SK-N-SH (cell line): ENCODE measurements around the gene FOXP1. TPM values are rescaled to one million over a fixed set of nuclear protein-coding genes. Genes with fewer than 3 reads are reported as not detected.

Experiments
- CTCF ChIA-PET: fragments of 300-600, 350-600 bp; formaldehyde crosslinking; extraction: SDS; loops from one replicate; lab custom pipeline; 2021; lab: Yijun Ruan, JAX
- POLR2A ChIA-PET: fragments of 350-600 bp; sonication (Branson Sonifier 250); formaldehyde crosslinking; extraction: SDS; loops from one replicate; lab custom pipeline; 2020; ENCODE audit warnings: antibody characterized with exemption, inconsistent platforms; lab: Yijun Ruan, JAX
- DNase-seq: peaks from one replicate; pipeline ENCODE4 v3.0.0; 2012
- H2AFZ ChIP-seq: fragments of 200-600 bp; sonication (generic); 2 replicates; pipeline ENCODE4 v1.8.1; 2016; ENCODE audit warnings: antibody characterized with exemption, mild to moderate bottlenecking, low read depth
- H3F3A ChIP-seq: fragments of 200-600 bp; sonication (generic); replicated peaks from 2 replicates; pipeline ENCODE3; 2016; ENCODE audit warnings: antibody characterized with exemption, mild to moderate bottlenecking; ENCODE audit not compliant: insufficient read depth
- H3K27ac ChIP-seq, 2 experiments: fragments of 200-500 bp in 1 of 2; fragments of 200-600 bp in 1 of 2; sonication (Bioruptor generic) in 1 of 2; sonication (generic), shearing (Covaris generic) in 1 of 2; 2 replicates each; pipeline versions ENCODE4 v1.5.1 to v1.6.1; 2014 to 2016; ENCODE audit warnings: low read depth in 2 of 2, inconsistent platforms in 1 of 2, low read length in 1 of 2, mild to moderate bottlenecking in 1 of 2, mixed read lengths in 1 of 2
- H3K27me3 ChIP-seq: fragments of 200-600 bp; sonication (generic), shearing (Covaris generic); 2 replicates; pipeline ENCODE4 v1.6.1; 2016; ENCODE audit warnings: mixed run types; ENCODE audit not compliant: insufficient read depth
- H3K36me3 ChIP-seq, 2 experiments: fragments of 200-500 bp in 1 of 2; fragments of 200-600 bp in 1 of 2; sonication (Bioruptor generic) in 1 of 2; sonication (generic) in 1 of 2; replicated peaks in 1 of 2; 2 replicates each; pipeline versions ENCODE3 to v1.5.1; 2014 to 2016; ENCODE audit warnings: low read length in 1 of 2, mild to moderate bottlenecking in 1 of 2; ENCODE audit not compliant: insufficient read depth in 2 of 2, control insufficient read depth in 1 of 2
- H3K4me1 ChIP-seq, 2 experiments: fragments of 200-500 bp in 1 of 2; fragments of 200-600 bp in 1 of 2; sonication (Bioruptor generic) in 1 of 2; sonication (generic), shearing (Covaris generic) in 1 of 2; 2 replicates each; pipeline versions ENCODE4 v1.5.1 to v1.6.1; 2014 to 2016; ENCODE audit warnings: low read depth in 1 of 2, low read length in 1 of 2, mixed run types in 1 of 2; ENCODE audit not compliant: insufficient read depth in 2 of 2, control insufficient read depth in 1 of 2
- H3K4me2 ChIP-seq: fragments of 200-600 bp; sonication (generic), shearing (Covaris generic); 2 replicates; pipeline ENCODE4 v1.6.1; 2017; ENCODE audit warnings: mixed run types
- H3K4me3 ChIP-seq, 2 experiments: fragments of 200-500 bp in 1 of 2; fragments of 200-600 bp in 1 of 2; sonication (Bioruptor generic) in 1 of 2; sonication (generic), shearing (Covaris generic) in 1 of 2; 2 replicates each; pipeline versions ENCODE4 v1.5.1 to v1.8.1; 2014 to 2016; ENCODE audit warnings: low read depth in 2 of 2, inconsistent platforms in 1 of 2, low read length in 1 of 2, mild to moderate bottlenecking in 1 of 2, mixed read lengths in 1 of 2, moderate library complexity in 1 of 2
- H3K79me2 ChIP-seq: fragments of 200-600 bp; sonication (generic); 2 replicates; pipeline ENCODE4 v1.8.1; 2017; ENCODE audit warnings: mild to moderate bottlenecking; ENCODE audit not compliant: insufficient read depth
- H3K9ac ChIP-seq: fragments of 200-600 bp; sonication (generic); 2 replicates; pipeline ENCODE4 v1.6.1; 2017; ENCODE audit warnings: mixed run types
- H3K9me2 ChIP-seq: fragments of 200-600 bp; sonication (generic); 2 replicates; pipeline ENCODE4 v1.6.1; 2017; ENCODE audit warnings: mixed run types
- H3K9me3 ChIP-seq: fragments of 200-600 bp; sonication (generic); 2 replicates; pipeline ENCODE4 v1.6.1; 2017; ENCODE audit warnings: mixed run types, mild to moderate bottlenecking, moderate library complexity
- H4K20me1 ChIP-seq: fragments of 200-600 bp; sonication (generic); 2 replicates; pipeline ENCODE4 v1.6.1; 2017; ENCODE audit warnings: mild to moderate bottlenecking, mixed run types; ENCODE audit not compliant: insufficient read depth
- EP300 ChIP-seq, 2 experiments: IDR thresholded peaks; 2 replicates each; pipeline versions ENCODE4 v1.4.0 to v1.6.1; 2012; ENCODE audit warnings: borderline replicate concordance in 1 of 2, low read depth in 1 of 2, low read length in 1 of 2
- EZH2phosphoT487 ChIP-seq: fragments of 200-600 bp; sonication (generic); IDR thresholded peaks from 2 replicates; pipeline ENCODE4 v1.6.1; 2017; ENCODE audit warnings: low read depth, mixed run types, mild to moderate bottlenecking, antibody characterized with exemption, moderate library complexity, borderline replicate concordance
- FOXJ3 ChIP-seq: sonication (generic); formaldehyde crosslinking; IDR thresholded peaks from 2 replicates; pipeline ENCODE4 v1.5.1; 2020; ENCODE audit warnings: mild to moderate bottlenecking, missing genetic modification reagents
- GABPA ChIP-seq: IDR thresholded peaks from 2 replicates; pipeline ENCODE4 v1.4.0; 2012; ENCODE audit warnings: low read depth, mild to moderate bottlenecking
- JUND ChIP-seq: IDR thresholded peaks from 2 replicates; pipeline ENCODE4 v1.4.0; 2012
- POLR2AphosphoS5 ChIP-seq: IDR thresholded peaks from 2 replicates; pipeline ENCODE4 v1.6.1; 2012; ENCODE audit warnings: low read depth, low read length
- SMC3 ChIP-seq: IDR thresholded peaks from 2 replicates; pipeline ENCODE4 v1.6.1; 2012; ENCODE audit warnings: low read depth, low read length, improper control_type of control experiment
- TAF1 ChIP-seq: IDR thresholded peaks from 2 replicates; pipeline ENCODE4 v1.6.1; 2012; ENCODE audit warnings: low read depth, mild to moderate bottlenecking, low read length, moderate library complexity, borderline replicate concordance
- TCF12 ChIP-seq: IDR thresholded peaks from 2 replicates; pipeline ENCODE4 v1.4.0; 2012
- TEAD4 ChIP-seq: IDR thresholded peaks from 2 replicates; pipeline ENCODE4 v1.4.0; 2012; ENCODE audit warnings: mild to moderate bottlenecking, borderline replicate concordance; ENCODE audit not compliant: insufficient read depth
- WGBS: methylation state at CpG from one replicate; pipeline ENCODE4 v1.1.6; 2017; ENCODE audit warnings: low lambda C conversion rate; 5-methylcytosine and 5-hydroxymethylcytosine counted together
- polyA plus RNA-seq, 3 experiments: library from polyadenylated mRNA; depleted of rRNA; stranded (reverse); fragments of >200 nt; gene quantifications; 2 replicates each; pipeline ENCODE4 v1.2.3, GENCODE V29; 2012
- TF ChIP-seq, protein P1 (sequence below): IDR thresholded peaks from 2 replicates; pipeline ENCODE4 v1.4.0; 2012; ENCODE audit warnings: low read depth, borderline replicate concordance
- TF ChIP-seq, protein P2 (sequence below): fragments of 150-350 bp; IDR thresholded peaks from 2 replicates; pipeline ENCODE4 v1.6.1; 2016; ENCODE audit warnings: mild to moderate bottlenecking, low read depth, low read length

FOXP1 gene
- polyA plus RNA-seq, 1 of the 3 experiments (the other 2 are of a cell fraction): 8.8 TPM

GRCh38 chr3:71317749-71318457 is 265.6 kb downstream of the FOXP1 start:
- Histone ChIP-seq H4K20me1 (no peaks in the 10 kb centered on the region), H3K4me3 (no peak overlapping the region), H3K9ac (no peak overlapping the region), H3K36me3 (no peaks in the 10 kb centered on the region), H3K9me3 (no peaks in the 10 kb centered on the region), H3K27ac (peak overlapping the region in 1 of 2 experiments; percentile 18; a peak in 2 of 4 replicates), H3K4me2 (no peak overlapping the region), H3K4me1 (peaks cover 5% of the 10 kb centered on the region in 2 experiments; a peak in 2 of 4 replicates), H3K27me3 (no peaks in the 10 kb centered on the region), H3F3A (peaks cover 7% of the 10 kb centered on the region), H3K9me2 (no peaks in the 10 kb centered on the region), H3K79me2 (peaks cover 71% of the 10 kb centered on the region), H2AFZ (no peak overlapping the region)
- DNase-seq: no peak
- TF ChIP-seq POLR2AphosphoS5: peak; percentile 15; the same call in 1 of the 2 replicates
- no peak for TF ChIP-seq TEAD4
- peak; percentile 79 for TF ChIP-seq TCF12
- peak; percentile 15; the same call in 1 of the 2 replicates for TF ChIP-seq JUND
- POLR2A ChIA-PET: no interaction called here
- CTCF ChIA-PET: no interaction called here
- WGBS: 63% methylated on average over 5 of the region's 5 CpGs

DNA sequence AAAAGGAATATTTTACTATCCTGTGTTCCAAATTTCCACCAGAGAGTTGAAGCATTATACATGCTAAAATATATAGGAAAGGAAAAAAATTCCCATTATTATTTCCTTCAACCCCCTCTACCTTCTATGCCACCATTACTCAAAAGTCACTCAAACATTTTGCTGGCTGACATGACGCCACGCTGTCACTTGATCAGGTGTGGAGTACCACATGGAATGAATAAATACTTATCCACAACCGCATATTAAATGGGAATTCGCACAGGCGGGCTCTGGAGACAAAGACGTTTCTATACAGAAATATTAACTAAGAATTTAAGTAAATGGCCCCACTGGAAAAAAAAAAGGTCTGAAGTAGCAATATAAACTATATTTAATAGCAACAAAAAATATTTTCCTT is 266.4 kb downstream of the FOXP1 start:
- CTCF ChIA-PET: no interaction called here
- Histone ChIP-seq H3K36me3 (no peaks in the 10 kb centered on the region), H3K27ac (no peak overlapping the region), H3F3A (peaks cover 7% of the 10 kb centered on the region), H3K4me1 (peaks cover 5% of the 10 kb centered on the region in 2 experiments; a peak in 2 of 4 replicates), H3K27me3 (no peaks in the 10 kb centered on the region), H3K4me2 (no peak overlapping the region), H3K4me3 (no peak overlapping the region), H4K20me1 (no peaks in the 10 kb centered on the region), H3K79me2 (peaks cover 70% of the 10 kb centered on the region)
- 95% methylated on average over 6 of the region's 6 CpGs for WGBS
- TF ChIP-seq TEAD4: no peak
- TF ChIP-seq POLR2AphosphoS5: no peak
- TF ChIP-seq, protein P1, sequence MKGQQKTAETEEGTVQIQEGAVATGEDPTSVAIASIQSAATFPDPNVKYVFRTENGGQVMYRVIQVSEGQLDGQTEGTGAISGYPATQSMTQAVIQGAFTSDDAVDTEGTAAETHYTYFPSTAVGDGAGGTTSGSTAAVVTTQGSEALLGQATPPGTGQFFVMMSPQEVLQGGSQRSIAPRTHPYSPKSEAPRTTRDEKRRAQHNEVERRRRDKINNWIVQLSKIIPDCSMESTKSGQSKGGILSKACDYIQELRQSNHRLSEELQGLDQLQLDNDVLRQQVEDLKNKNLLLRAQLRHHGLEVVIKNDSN: no peak
- no peak for TF ChIP-seq TAF1
- TF ChIP-seq EP300 (IDR thresholded peaks at IDR 0.05; ENCODE audit: borderline replicate concordance in 1 of 2, low read depth in 1 of 2, low read length in 1 of 2): no peak
- TF ChIP-seq FOXJ3 (CRISPR knock-in tag): no peak
- TF ChIP-seq, protein P2, sequence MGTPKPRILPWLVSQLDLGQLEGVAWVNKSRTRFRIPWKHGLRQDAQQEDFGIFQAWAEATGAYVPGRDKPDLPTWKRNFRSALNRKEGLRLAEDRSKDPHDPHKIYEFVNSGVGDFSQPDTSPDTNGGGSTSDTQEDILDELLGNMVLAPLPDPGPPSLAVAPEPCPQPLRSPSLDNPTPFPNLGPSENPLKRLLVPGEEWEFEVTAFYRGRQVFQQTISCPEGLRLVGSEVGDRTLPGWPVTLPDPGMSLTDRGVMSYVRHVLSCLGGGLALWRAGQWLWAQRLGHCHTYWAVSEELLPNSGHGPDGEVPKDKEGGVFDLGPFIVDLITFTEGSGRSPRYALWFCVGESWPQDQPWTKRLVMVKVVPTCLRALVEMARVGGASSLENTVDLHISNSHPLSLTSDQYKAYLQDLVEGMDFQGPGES: no peak
- TF ChIP-seq SMC3: no peak
- no peak for TF ChIP-seq GABPA
- TF ChIP-seq EZH2phosphoT487: no peak
- TF ChIP-seq, all 33 proteins: peak for 0
- H3K9me3 ChIP-seq: no peaks in the 10 kb centered on the region
- POLR2A ChIA-PET: no interaction called here
- no peak overlapping the region for H3K9ac ChIP-seq
- H3K9me2 ChIP-seq: no peaks in the 10 kb centered on the region
- DNase-seq: no peak
- no peak overlapping the region for H2AFZ ChIP-seq
